ENCODE data around the gene SNF8.
"Not testable (repeated sequence)": the region's sequence is repeated elsewhere in the genome, so short reads cannot be mapped to it uniquely, and the experiment has no call there.

Gene SNF8

GRCh38 chr17:48972749-48973097 is 28.1 kb upstream of the SNF8 start:
- Histone ChIP-seq H3K27ac (ENCODE audit: low read depth, low read length) (no peak overlapping the region), H3K27me3 (ENCODE audit: control insufficient read depth in 1 of 2, insufficient read depth in 2 of 2, low read length in 2 of 2) (peaks cover 0 to 15% of the 10 kb centered on the region in 2 donors)

GRCh38 chr17:48970865-48971687 is 26.4 kb upstream of the SNF8 start:
- peaks cover 0 to 15% of the 10 kb centered on the region in 2 donors for H3K27me3 ChIP-seq (ENCODE audit: control insufficient read depth in 1 of 2, insufficient read depth in 2 of 2, low read length in 2 of 2)
- H3K27ac ChIP-seq (ENCODE audit: low read depth, low read length), result no peak overlapping the region
- no peaks in the 10 kb centered on the region for H3K4me1 ChIP-seq (ENCODE audit: control insufficient read depth in 1 of 2, insufficient read depth in 2 of 2, low read length in 2 of 2)

More at GRCh38 chr17:48972749-48973097, 28.1 kb upstream of the SNF8 start:
- Histone ChIP-seq H3K4me3 (ENCODE audit: low read depth in 1 of 2, low read length in 2 of 2) (no peak overlapping the region), H3K36me3 (ENCODE audit: control insufficient read depth in 1 of 2, insufficient read depth in 2 of 2, low read length in 2 of 2) (no peaks in the 10 kb centered on the region), H3K4me1 (ENCODE audit: control insufficient read depth in 1 of 2, insufficient read depth in 2 of 2, low read length in 2 of 2) (no peaks in the 10 kb centered on the region), H3K9ac (ENCODE audit: low read depth in 1 of 2, low read length in 2 of 2) (no peak overlapping the region), H3K9me3 (ENCODE audit: control insufficient read depth in 1 of 2, low read length in 2 of 2) (no peaks in the 10 kb centered on the region)

GRCh38 chr17:48970224-48970623 is 25.6 kb upstream of the SNF8 start:
- Histone ChIP-seq H3K36me3 (ENCODE audit: control insufficient read depth in 1 of 2, insufficient read depth in 2 of 2, low read length in 2 of 2) (no peaks in the 10 kb centered on the region), H3K27ac (ENCODE audit: low read depth, low read length) (no peak overlapping the region), H3K9me3 (ENCODE audit: control insufficient read depth in 1 of 2, low read length in 2 of 2) (no peaks in the 10 kb centered on the region), H3K27me3 (ENCODE audit: control insufficient read depth in 1 of 2, insufficient read depth in 2 of 2, low read length in 2 of 2) (peaks cover 0 to 15% of the 10 kb centered on the region in 2 donors), H3K4me3 (ENCODE audit: low read depth in 1 of 2, low read length in 2 of 2) (no peak overlapping the region), H3K4me1 (ENCODE audit: control insufficient read depth in 1 of 2, insufficient read depth in 2 of 2, low read length in 2 of 2) (no peaks in the 10 kb centered on the region), H3K9ac (ENCODE audit: low read depth in 1 of 2, low read length in 2 of 2) (no peak overlapping the region)

More at GRCh38 chr17:48970865-48971687, 26.4 kb upstream of the SNF8 start:
- Histone ChIP-seq H3K36me3 (ENCODE audit: control insufficient read depth in 1 of 2, insufficient read depth in 2 of 2, low read length in 2 of 2) (no peaks in the 10 kb centered on the region), H3K4me3 (ENCODE audit: low read depth in 1 of 2, low read length in 2 of 2) (no peak overlapping the region), H3K9me3 (ENCODE audit: control insufficient read depth in 1 of 2, low read length in 2 of 2) (no peaks in the 10 kb centered on the region), H3K9ac (ENCODE audit: low read depth in 1 of 2, low read length in 2 of 2) (no peak overlapping the region)

- no peaks in the 10 kb centered on the region for H3K4me1 ChIP-seq (ENCODE audit: control insufficient read depth in 1 of 2, insufficient read depth in 2 of 2, low read length in 2 of 2)
- no peak overlapping the region for H3K9ac ChIP-seq (ENCODE audit: low read depth in 1 of 2, low read length in 2 of 2)
- no peak overlapping the region for H3K27ac ChIP-seq (ENCODE audit: low read depth, low read length)
- H3K36me3 ChIP-seq (ENCODE audit: control insufficient read depth in 1 of 2, insufficient read depth in 2 of 2, low read length in 2 of 2), result no peaks in the 10 kb centered on the region
- peaks cover 17% of the 10 kb centered on the region in 2 donors for H3K27me3 ChIP-seq (ENCODE audit: control insufficient read depth in 1 of 2, insufficient read depth in 2 of 2, low read length in 2 of 2)
- no peak overlapping the region for H3K4me3 ChIP-seq (ENCODE audit: low read depth in 1 of 2, low read length in 2 of 2)
- H3K9me3 ChIP-seq (ENCODE audit: control insufficient read depth in 1 of 2, low read length in 2 of 2), result no peaks in the 10 kb centered on the region
Measured at GRCh38 chr17:48961516-48962233, 17.0 kb upstream of the SNF8 start.

GRCh38 chr17:48960834-48961515 is 16.3 kb upstream of the SNF8 start:
- Histone ChIP-seq H3K27me3 (ENCODE audit: control insufficient read depth in 1 of 2, insufficient read depth in 2 of 2, low read length in 2 of 2) (peaks cover 17% of the 10 kb centered on the region in 2 donors), H3K36me3 (ENCODE audit: control insufficient read depth in 1 of 2, insufficient read depth in 2 of 2, low read length in 2 of 2) (no peaks in the 10 kb centered on the region)

GRCh38 chr17:48954300-48954755 is 9.7 kb upstream of the SNF8 start:
- H3K4me1 ChIP-seq (ENCODE audit: control insufficient read depth in 1 of 2, insufficient read depth in 2 of 2, low read length in 2 of 2), result no peaks in the 10 kb centered on the region
- peaks cover 7 to 9% of the 10 kb centered on the region in 2 donors for H3K27me3 ChIP-seq (ENCODE audit: control insufficient read depth in 1 of 2, insufficient read depth in 2 of 2, low read length in 2 of 2)
- no peak overlapping the region for H3K4me3 ChIP-seq (ENCODE audit: low read depth in 1 of 2, low read length in 2 of 2)
- no peaks in the 10 kb centered on the region for H3K36me3 ChIP-seq (ENCODE audit: control insufficient read depth in 1 of 2, insufficient read depth in 2 of 2, low read length in 2 of 2)
- no peak overlapping the region for H3K27ac ChIP-seq (ENCODE audit: low read depth, low read length)
- H3K9ac ChIP-seq (ENCODE audit: low read depth in 1 of 2, low read length in 2 of 2), result no peak overlapping the region
- H3K9me3 ChIP-seq (ENCODE audit: control insufficient read depth in 1 of 2, low read length in 2 of 2), result no peaks in the 10 kb centered on the region

More at GRCh38 chr17:48960834-48961515, 16.3 kb upstream of the SNF8 start:
- no peak overlapping the region for H3K27ac ChIP-seq (ENCODE audit: low read depth, low read length)
- H3K4me1 ChIP-seq (ENCODE audit: control insufficient read depth in 1 of 2, insufficient read depth in 2 of 2, low read length in 2 of 2), result no peaks in the 10 kb centered on the region
- H3K4me3 ChIP-seq (ENCODE audit: low read depth in 1 of 2, low read length in 2 of 2), result no peak overlapping the region
- H3K9me3 ChIP-seq (ENCODE audit: control insufficient read depth in 1 of 2, low read length in 2 of 2), result no peaks in the 10 kb centered on the region
- no peak overlapping the region for H3K9ac ChIP-seq (ENCODE audit: low read depth in 1 of 2, low read length in 2 of 2)

- H3K36me3 ChIP-seq (ENCODE audit: control insufficient read depth in 1 of 2, insufficient read depth in 2 of 2, low read length in 2 of 2), result no peaks in the 10 kb centered on the region
- H3K9me3 ChIP-seq (ENCODE audit: control insufficient read depth in 1 of 2, low read length in 2 of 2), result no peaks in the 10 kb centered on the region
- no peak overlapping the region for H3K9ac ChIP-seq (ENCODE audit: low read depth in 1 of 2, low read length in 2 of 2)
- H3K4me3 ChIP-seq (ENCODE audit: low read depth in 1 of 2, low read length in 2 of 2), result no peak overlapping the region
- peaks cover 4 to 5% of the 10 kb centered on the region in 2 donors for H3K27me3 ChIP-seq (ENCODE audit: control insufficient read depth in 1 of 2, insufficient read depth in 2 of 2, low read length in 2 of 2)
- no peaks in the 10 kb centered on the region for H3K4me1 ChIP-seq (ENCODE audit: control insufficient read depth in 1 of 2, insufficient read depth in 2 of 2, low read length in 2 of 2)
- H3K27ac ChIP-seq (ENCODE audit: low read depth, low read length), result no peak overlapping the region
Measured at GRCh38 chr17:48952904-48953303, 8.3 kb upstream of the SNF8 start.

- Histone ChIP-seq H3K36me3 (ENCODE audit: control insufficient read depth in 1 of 2, insufficient read depth in 2 of 2, low read length in 2 of 2) (no peaks in the 10 kb centered on the region), H3K4me1 (ENCODE audit: control insufficient read depth in 1 of 2, insufficient read depth in 2 of 2, low read length in 2 of 2) (no peaks in the 10 kb centered on the region), H3K9me3 (ENCODE audit: control insufficient read depth in 1 of 2, low read length in 2 of 2) (no peaks in the 10 kb centered on the region), H3K9ac (ENCODE audit: low read depth in 1 of 2, low read length in 2 of 2) (no peak overlapping the region), H3K4me3 (ENCODE audit: low read depth in 1 of 2, low read length in 2 of 2) (no peak overlapping the region), H3K27me3 (ENCODE audit: control insufficient read depth in 1 of 2, insufficient read depth in 2 of 2, low read length in 2 of 2) (peaks cover 4 to 5% of the 10 kb centered on the region in 2 donors), H3K27ac (ENCODE audit: low read depth, low read length) (no peak overlapping the region)
Measured at GRCh38 chr17:48951572-48951971, 6.9 kb upstream of the SNF8 start.

- not testable (repeated sequence) for H3K9me3 ChIP-seq (ENCODE audit: control insufficient read depth in 1 of 2, low read length in 2 of 2); H3K4me1 ChIP-seq (ENCODE audit: control insufficient read depth in 1 of 2, insufficient read depth in 2 of 2, low read length in 2 of 2); H3K27me3 ChIP-seq (ENCODE audit: control insufficient read depth in 1 of 2, insufficient read depth in 2 of 2, low read length in 2 of 2)
- Histone ChIP-seq H3K36me3 (ENCODE audit: control insufficient read depth in 1 of 2, insufficient read depth in 2 of 2, low read length in 2 of 2) (peaks cover 3 to 12% of the 10 kb centered on the region in 2 donors), H3K9ac (ENCODE audit: low read depth in 1 of 2, low read length in 2 of 2) (peak overlapping the region; percentile 76 to 84), H3K4me3 (ENCODE audit: low read depth in 1 of 2, low read length in 2 of 2) (peak overlapping the region; percentile 97), H3K27ac (ENCODE audit: low read depth, low read length) (peak overlapping the region; percentile 90)
Measured at GRCh38 chr17:48945261-48945651, 614 bp upstream of the SNF8 start.

GRCh38 chr17:48933035-48933434 is 11.6 kb downstream of the SNF8 start:
- H3K4me1 ChIP-seq (ENCODE audit: control insufficient read depth in 1 of 2, insufficient read depth in 2 of 2, low read length in 2 of 2), result peaks cover 0 to 5% of the 10 kb centered on the region in 2 donors
- peaks cover 65 to 88% of the 10 kb centered on the region in 2 donors for H3K36me3 ChIP-seq (ENCODE audit: control insufficient read depth in 1 of 2, insufficient read depth in 2 of 2, low read length in 2 of 2)
- H3K27me3 ChIP-seq (ENCODE audit: control insufficient read depth in 1 of 2, insufficient read depth in 2 of 2, low read length in 2 of 2), result no peaks in the 10 kb centered on the region
- no peaks in the 10 kb centered on the region for H3K9me3 ChIP-seq (ENCODE audit: control insufficient read depth in 1 of 2, low read length in 2 of 2)
- no peak overlapping the region for H3K9ac ChIP-seq (ENCODE audit: low read depth in 1 of 2, low read length in 2 of 2)
- no peak overlapping the region for H3K4me3 ChIP-seq (ENCODE audit: low read depth in 1 of 2, low read length in 2 of 2)
- H3K27ac ChIP-seq (ENCODE audit: low read depth, low read length), result no peak overlapping the region

Measured in duodenal mucosa (tissue), 2 donors.